Measurements from ENCODE around the gene GRAMD2A. TPM values are rescaled to one million over a fixed set of nuclear protein-coding genes. Genes with fewer than 3 reads are reported as not detected.

GRAMD2A gene
- total RNA-seq, 3 donors from 2014 or later = 0.98 to 8.0 (median 2.5) TPM

DNA sequence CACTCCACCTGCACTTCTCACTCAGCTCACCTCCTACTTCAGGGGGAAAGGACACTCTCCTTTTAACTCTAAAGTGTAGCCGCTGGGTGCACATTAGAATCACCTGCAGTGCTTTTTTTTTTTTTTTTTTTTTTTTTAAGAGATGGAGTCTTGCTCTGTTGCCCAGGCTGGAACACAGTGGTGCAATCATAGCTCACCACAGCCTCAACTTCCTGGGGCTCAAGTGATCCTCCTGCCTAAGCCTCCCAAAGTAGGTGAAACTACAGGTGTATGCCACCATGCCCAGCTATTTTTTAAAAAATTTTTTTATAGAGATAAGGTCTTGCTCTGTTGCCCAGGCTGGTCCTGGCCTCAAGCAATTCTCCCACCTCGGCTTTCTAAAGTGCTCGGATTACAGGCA is 20.8 kb downstream of the GRAMD2A start:
- H3K4me3 ChIP-seq = no peak overlapping the region
- H3K4me1 ChIP-seq (ENCODE audit: low read depth) = no peaks in the 10 kb centered on the region
- DNase-seq = no peak
- no peak for ATAC-seq
- no peaks in the 10 kb centered on the region for H3K9me3 ChIP-seq
- intact Hi-C loops (cut with DNase I, micrococcal nuclease) = no loop called here
- no peaks in the 10 kb centered on the region for H3K36me3 ChIP-seq (ENCODE audit: low read depth)
- TF ChIP-seq, protein P1, sequence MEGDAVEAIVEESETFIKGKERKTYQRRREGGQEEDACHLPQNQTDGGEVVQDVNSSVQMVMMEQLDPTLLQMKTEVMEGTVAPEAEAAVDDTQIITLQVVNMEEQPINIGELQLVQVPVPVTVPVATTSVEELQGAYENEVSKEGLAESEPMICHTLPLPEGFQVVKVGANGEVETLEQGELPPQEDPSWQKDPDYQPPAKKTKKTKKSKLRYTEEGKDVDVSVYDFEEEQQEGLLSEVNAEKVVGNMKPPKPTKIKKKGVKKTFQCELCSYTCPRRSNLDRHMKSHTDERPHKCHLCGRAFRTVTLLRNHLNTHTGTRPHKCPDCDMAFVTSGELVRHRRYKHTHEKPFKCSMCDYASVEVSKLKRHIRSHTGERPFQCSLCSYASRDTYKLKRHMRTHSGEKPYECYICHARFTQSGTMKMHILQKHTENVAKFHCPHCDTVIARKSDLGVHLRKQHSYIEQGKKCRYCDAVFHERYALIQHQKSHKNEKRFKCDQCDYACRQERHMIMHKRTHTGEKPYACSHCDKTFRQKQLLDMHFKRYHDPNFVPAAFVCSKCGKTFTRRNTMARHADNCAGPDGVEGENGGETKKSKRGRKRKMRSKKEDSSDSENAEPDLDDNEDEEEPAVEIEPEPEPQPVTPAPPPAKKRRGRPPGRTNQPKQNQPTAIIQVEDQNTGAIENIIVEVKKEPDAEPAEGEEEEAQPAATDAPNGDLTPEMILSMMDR (IDR thresholded peaks at IDR 0.05) = no peak

DNA sequence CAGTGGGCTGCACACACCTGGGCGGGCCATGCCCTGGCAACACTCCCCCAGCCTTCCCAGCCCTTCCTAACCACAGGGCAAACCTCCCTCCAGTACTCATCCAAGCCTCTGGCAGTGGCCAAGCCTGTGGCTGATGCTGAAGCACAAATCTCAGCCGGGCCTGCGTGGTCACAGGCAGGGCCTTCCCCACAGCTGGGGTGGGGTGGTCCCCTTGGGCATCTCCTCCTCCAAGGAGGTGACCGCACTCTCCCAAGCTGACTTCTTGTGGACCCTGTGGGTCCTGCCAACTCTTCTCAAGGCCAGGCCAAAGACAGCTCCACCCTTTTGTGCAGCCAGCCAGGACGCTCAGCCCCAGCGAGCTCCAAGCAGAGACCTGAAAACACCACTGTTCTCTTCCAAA is 21.4 kb downstream of the GRAMD2A start:
- Histone ChIP-seq H3K36me3 (ENCODE audit: low read depth) (no peaks in the 10 kb centered on the region), H3K4me3 (no peak overlapping the region), H3K9me3 (no peaks in the 10 kb centered on the region), H3K4me1 (ENCODE audit: low read depth) (no peaks in the 10 kb centered on the region)
- ATAC-seq = peak; percentile 20
- DNase-seq = no peak
- intact Hi-C loops (cut with DNase I, micrococcal nuclease) = no loop called here
- TF ChIP-seq, protein P1 (IDR thresholded peaks at IDR 0.05) = no peak

DNA sequence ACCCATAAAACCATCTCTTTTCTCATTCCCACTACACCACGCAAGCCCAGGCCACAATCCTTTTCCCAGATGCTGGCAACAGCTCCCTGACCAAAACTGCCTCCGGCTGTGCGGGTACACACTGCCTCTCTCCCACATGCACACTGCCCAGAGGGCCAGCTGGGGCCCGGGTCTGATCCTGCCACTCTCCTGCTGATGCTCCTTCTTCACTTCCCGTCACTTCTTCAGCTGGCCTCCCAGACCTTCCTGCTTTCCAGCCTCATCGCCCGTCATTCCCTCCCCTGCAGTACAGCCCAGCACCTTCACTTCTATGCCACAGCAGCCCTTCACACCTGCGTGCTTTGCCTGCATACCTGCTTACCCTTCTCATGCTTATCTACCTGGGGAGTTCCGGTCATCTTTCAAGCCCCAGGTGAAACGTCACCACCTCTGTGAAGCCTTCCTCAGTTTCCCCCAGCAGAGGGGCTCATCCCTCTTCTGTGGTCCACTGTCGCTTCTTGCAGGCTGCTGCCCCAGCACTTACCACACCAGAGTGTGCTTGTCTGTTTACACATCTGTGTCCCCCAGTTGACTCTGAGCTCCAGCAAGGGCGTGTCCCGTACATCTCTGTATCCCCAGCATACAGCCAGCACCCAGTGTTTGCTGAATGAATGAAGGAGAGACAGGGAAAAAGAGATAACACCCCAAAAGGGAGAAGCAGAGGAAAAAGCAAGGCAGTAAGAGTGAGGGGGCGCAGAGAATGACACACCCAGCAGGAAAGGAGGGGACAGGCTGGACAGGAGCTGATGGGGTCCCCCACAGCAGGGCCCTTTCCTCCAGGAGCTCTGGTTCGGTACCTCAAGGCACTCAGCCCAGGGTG is 22.2 kb downstream of the GRAMD2A start:
- H3K4me3 ChIP-seq = no peak overlapping the region
- intact Hi-C loops (cut with DNase I, micrococcal nuclease) = no loop called here
- DNase-seq (no peak), ATAC-seq (no peak)
- H3K4me1 ChIP-seq (ENCODE audit: low read depth) = peaks cover 2% of the 10 kb centered on the region
- H3K36me3 ChIP-seq (ENCODE audit: low read depth) = no peaks in the 10 kb centered on the region
- TF ChIP-seq, protein P1 (IDR thresholded peaks at IDR 0.05) = no peak
- H3K9me3 ChIP-seq = no peaks in the 10 kb centered on the region

DNA sequence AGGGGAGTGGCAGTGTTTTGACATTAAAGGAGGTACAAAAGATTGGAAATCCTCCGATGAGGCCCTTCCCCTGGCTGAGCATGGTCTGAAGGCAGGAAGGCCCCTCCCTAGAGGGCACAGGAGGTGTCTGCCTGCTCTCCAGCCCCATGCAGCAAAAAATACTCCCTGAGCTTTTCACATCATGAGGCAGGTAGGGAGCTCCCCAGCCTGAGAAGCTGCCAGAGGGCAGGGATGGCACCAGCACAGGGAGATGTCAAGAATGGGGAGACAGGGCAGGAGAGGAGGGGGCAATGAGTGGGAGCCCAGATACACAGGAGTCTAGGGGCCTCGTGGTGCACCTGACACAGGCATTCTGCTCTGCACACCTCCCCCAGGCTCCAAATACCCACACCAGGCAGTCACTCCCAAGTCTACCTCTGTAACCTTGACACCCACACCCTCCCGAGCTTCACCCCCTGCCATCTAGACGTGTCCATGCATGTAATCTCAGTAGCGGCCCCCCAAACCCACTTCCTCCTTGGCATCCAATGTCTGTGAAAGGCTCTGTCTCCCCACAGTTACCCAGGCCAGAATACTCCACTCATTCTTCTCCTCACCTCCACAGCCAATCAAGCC is 22.9 kb downstream of the GRAMD2A start:
- TF ChIP-seq, protein P1 (IDR thresholded peaks at IDR 0.05) = no peak
- intact Hi-C loops (cut with DNase I, micrococcal nuclease) = no loop called here

DNA sequence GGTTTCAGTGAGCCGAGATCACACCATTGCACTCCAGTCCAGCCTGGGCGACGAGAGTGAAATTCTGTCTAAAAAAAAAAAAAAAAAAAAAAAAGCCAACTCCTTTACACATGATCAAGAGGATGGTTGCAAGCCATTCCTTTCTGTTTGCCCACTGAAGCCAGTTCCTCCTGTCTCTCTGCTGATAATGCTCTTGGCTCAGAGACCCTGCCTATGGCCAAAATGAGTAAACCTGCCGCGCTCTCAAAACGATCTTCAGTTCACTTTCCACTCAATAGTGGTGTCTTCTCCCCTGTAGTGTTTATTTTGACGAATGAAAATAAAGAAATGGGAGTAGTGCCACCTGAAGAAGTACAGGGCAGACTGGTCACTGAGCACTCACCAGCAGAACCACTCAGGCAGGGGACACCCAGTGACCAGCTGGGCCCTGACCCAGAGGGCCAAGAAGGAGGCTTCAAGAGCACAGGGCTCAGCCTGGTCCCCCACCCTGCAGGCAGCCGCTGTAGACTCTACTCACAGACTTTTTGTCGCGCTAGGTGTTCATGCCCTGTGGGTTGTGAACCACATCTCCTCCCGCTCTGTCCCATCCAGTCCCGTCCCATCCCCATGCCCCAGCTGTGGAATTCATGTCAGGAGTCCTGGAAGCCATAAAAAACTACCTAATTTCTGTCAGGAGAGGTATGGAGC is 23.6 kb downstream of the GRAMD2A start:
- TF ChIP-seq, protein P1 (IDR thresholded peaks at IDR 0.05) = no peak
- intact Hi-C loops (cut with DNase I, micrococcal nuclease) = no loop called here
- no peak for ATAC-seq

More for the DNA sequence above, 22.9 kb downstream of the GRAMD2A start:
- Histone ChIP-seq H3K4me1 (ENCODE audit: low read depth) (peaks cover 6% of the 10 kb centered on the region), H3K36me3 (ENCODE audit: low read depth) (no peaks in the 10 kb centered on the region), H3K4me3 (no peak overlapping the region), H3K9me3 (no peaks in the 10 kb centered on the region)
- ATAC-seq = no peak
- no peak for DNase-seq

More for the DNA sequence above, 23.6 kb downstream of the GRAMD2A start:
- Histone ChIP-seq H3K9me3 (no peaks in the 10 kb centered on the region), H3K36me3 (ENCODE audit: low read depth) (no peaks in the 10 kb centered on the region), H3K4me1 (ENCODE audit: low read depth) (peaks cover 9% of the 10 kb centered on the region), H3K4me3 (no peak overlapping the region)
- DNase-seq = no peak

Data from mucosa of descending colon (tissue), 3 donors.